K562 (cell line): ENCODE measurements around the gene SEPTIN12. TPM values are rescaled to one million over a fixed set of nuclear protein-coding genes. Genes with fewer than 3 reads are reported as not detected.

ENCODE experiments used
- ATAC-seq: fragments of 200-7000 bp; cut with Tn5 transposase; 3 replicates; pipeline ENCODE4 v1.9.1; 2020; ENCODE audit warnings: moderate library complexity
- BruUV-seq: library from RNA; stranded (reverse); fragments of 400-500 nt; replicated peaks from 2 replicates; lab custom pipeline; 2021; lab: Mats Ljungman, UMichigan
- CTCF ChIA-PET: fragments of 300-600 bp; formaldehyde crosslinking; extraction: SDS; loops from one replicate; lab custom pipeline; 2021; ENCODE audit warnings: low intra/inter-chr PET ratio; lab: Yijun Ruan, JAX
- POLR2A ChIA-PET: fragments of 300-600, 350-650 bp; sonication (Branson Sonifier 250); formaldehyde crosslinking; extraction: SDS; loops from one replicate; lab custom pipeline; 2021; ENCODE audit warnings: antibody characterized with exemption, inconsistent platforms; lab: Yijun Ruan, JAX
- DNase-seq, 4 experiments: peaks; one replicate each; pipeline versions ENCODE4 v3.0.0 to v3.0.0-alpha.2; 2011 to 2018; ENCODE audit warnings: low spot score in 3 of 4, mixed read lengths in 3 of 4; ENCODE audit errors: extremely low read depth in 1 of 4
- FAIRE-seq: peaks from 2 replicates; lab custom pipeline; 2011; peaks lifted over from hg19 to GRCh38; lab: Jason Lieb, UNC
- H2AFZ ChIP-seq: 2 replicates; pipeline ENCODE4 v1.6.0; 2011; ENCODE audit warnings: low read depth, low read length, control low read depth, inconsistent platforms
- H3K27ac ChIP-seq: fragments of 200-600 bp; 3 replicates; pipeline ENCODE4 v1.8.0; 2011; ENCODE audit warnings: low read depth, mild to moderate bottlenecking, control low read depth, inconsistent platforms, low read length, moderate library complexity, mixed read lengths; ENCODE audit errors: extremely low read depth
- H3K27me3 ChIP-seq, 2 experiments: fragments of 300-600 bp in 1 of 2; 2 replicates in 1 of 2; 3 replicates in 1 of 2; pipeline versions ENCODE4 v1.6.0 to v1.8.0; 2011; ENCODE audit warnings: inconsistent platforms in 2 of 2, low read length in 2 of 2, mild to moderate bottlenecking in 1 of 2, mixed read lengths in 1 of 2, moderate library complexity in 1 of 2; ENCODE audit not compliant: control insufficient read depth in 2 of 2, insufficient read depth in 2 of 2
- H3K36me3 ChIP-seq: fragments of 300-600 bp; 3 replicates; pipeline ENCODE4 v1.8.0; 2011; ENCODE audit warnings: mild to moderate bottlenecking, low read length, inconsistent platforms; ENCODE audit not compliant: control insufficient read depth, insufficient read depth
- H3K4me1 ChIP-seq, 2 experiments: fragments of 200-600 bp in 1 of 2; replicated peaks in 1 of 2; 2 replicates in 1 of 2; 3 replicates in 1 of 2; pipeline versions ENCODE4 v1.5.1 to v1.8.0; 2011; ENCODE audit warnings: inconsistent platforms in 2 of 2, low read length in 2 of 2, mild to moderate bottlenecking in 1 of 2, mixed read lengths in 1 of 2, moderate library complexity in 1 of 2; ENCODE audit not compliant: control insufficient read depth in 2 of 2, insufficient read depth in 2 of 2
- H3K4me2 ChIP-seq: 2 replicates; pipeline ENCODE4 v1.6.1; 2011; ENCODE audit warnings: low read length, control low read depth, inconsistent platforms, mixed read lengths; ENCODE audit not compliant: insufficient read depth
- H3K4me3 ChIP-seq: fragments of 200-600 bp; sonication (generic), shearing (Covaris generic); 2 replicates; pipeline ENCODE4 v1.5.1; 2016; ENCODE audit warnings: control low read depth, inconsistent platforms
- H3K79me2 ChIP-seq: fragments of 200-600 bp; 3 replicates; pipeline ENCODE4 v1.8.0; 2011; ENCODE audit warnings: low read length, inconsistent platforms; ENCODE audit not compliant: control insufficient read depth, insufficient read depth
- H3K9ac ChIP-seq, 2 experiments: 2 replicates each; pipeline versions ENCODE4 v1.6.0 to v1.6.1; 2011; ENCODE audit warnings: low read depth in 2 of 2, low read length in 2 of 2, control low read depth in 1 of 2, inconsistent platforms in 1 of 2, mild to moderate bottlenecking in 1 of 2, mixed read lengths in 1 of 2; ENCODE audit not compliant: insufficient read depth in 1 of 2
- H3K9me1 ChIP-seq: one replicate; pipeline ENCODE4 v1.6.0; 2011; ENCODE audit warnings: inconsistent platforms, mild to moderate bottlenecking, low read length, moderate library complexity; ENCODE audit not compliant: control insufficient read depth, insufficient read depth
- H3K9me3 ChIP-seq: replicated peaks from 2 replicates; pipeline ENCODE4 v1.5.1; 2011; ENCODE audit warnings: low read depth, low read length, inconsistent platforms; ENCODE audit not compliant: control insufficient read depth, insufficient read depth
- H4K20me1 ChIP-seq: replicated peaks from 2 replicates; pipeline ENCODE4 v1.6.1; 2011; ENCODE audit warnings: low read length, inconsistent platforms, mixed read lengths; ENCODE audit not compliant: control insufficient read depth, insufficient read depth
- BHLHE40 ChIP-seq: IDR thresholded peaks from 2 replicates; pipeline ENCODE4 v1.6.1; 2011; ENCODE audit warnings: low read length, improper control_type of control experiment
- CBX2 ChIP-seq: fragments of 200-600 bp; sonication (generic); IDR thresholded peaks from one replicate; pipeline ENCODE4 v1.6.1; 2012; ENCODE audit warnings: mild to moderate bottlenecking, low read length, inconsistent platforms; ENCODE audit not compliant: insufficient read depth, poor library complexity, severe bottlenecking
- CHCHD3 ChIP-seq: fragments of 250-450 bp; sonication (Bioruptor Pico); IDR thresholded peaks from 2 replicates; pipeline ENCODE4 v2.1.2; 2022; ENCODE audit warnings: mild to moderate bottlenecking
- HDAC1 ChIP-seq, 2 experiments: fragments of 450-650 bp; IDR thresholded peaks; 2 replicates each; pipeline ENCODE4 v1.6.1; 2016 to 2017; ENCODE audit warnings: inconsistent platforms in 1 of 2, mild to moderate bottlenecking in 1 of 2, moderate library complexity in 1 of 2
- MXI1 ChIP-seq: IDR thresholded peaks from 2 replicates; pipeline ENCODE4 v1.6.1; 2011; ENCODE audit warnings: low read depth, mild to moderate bottlenecking, improper control_type of control experiment, low read length
- POLR2A ChIP-seq: fragments of 450-650 bp; conservative IDR thresholded peaks from 2 replicates; pipeline ENCODE4 v1.6.1; 2016
- RNF2 ChIP-seq: sonication (generic); IDR thresholded peaks from 2 replicates; pipeline ENCODE4 v1.6.1; 2016
- SETDB1 ChIP-seq: IDR thresholded peaks from one replicate; pipeline ENCODE4 v1.6.1; 2012; ENCODE audit warnings: low read length, control low read depth, inconsistent platforms
- SOX6 ChIP-seq: fragments of 450-650 bp; IDR thresholded peaks from 2 replicates; pipeline ENCODE4 v1.6.1; 2014; ENCODE audit warnings: mild to moderate bottlenecking
- ZNF282 ChIP-seq: sonication (generic); formaldehyde crosslinking; IDR thresholded peaks from 2 replicates; pipeline ENCODE4 v1.8.1; 2023; ENCODE audit warnings: missing genetic modification reagents
- ZNF644 ChIP-seq: fragments of 200-800 bp; sonication (Bioruptor generic); IDR thresholded peaks from 2 replicates; pipeline ENCODE4 v1.6.1; 2016; ENCODE audit warnings: low read depth, missing genetic modification characterization, missing compliant biosample characterization
- ZNF830 ChIP-seq: fragments of 250-450 bp; sonication (Bioruptor Pico); IDR thresholded peaks from 2 replicates; pipeline ENCODE4 v1.5.0; 2021; ENCODE audit warnings: mild to moderate bottlenecking
- WGBS: fragments of 100-300 bp; shearing (Covaris generic); methylation state at CpG from one replicate; pipeline ENCODE4 v1.1.6; 2016; ENCODE audit warnings: low coverage, mixed read lengths; ENCODE audit not compliant: insufficient coverage; ENCODE audit errors: missing lambda C conversion rate; 5-methylcytosine and 5-hydroxymethylcytosine counted together
- in situ Hi-C: fragments of 300-500 bp; cut with MboI; formaldehyde crosslinking; loops from 4 replicates; pipeline ENCODE4 v1.15.0; 2018; ENCODE audit warnings: inconsistent platforms, mixed read lengths
- intact Hi-C: fragments of 100-400 bp; cut with micrococcal nuclease; formaldehyde crosslinking; loops from 2 replicates; pipeline ENCODE4 v1.14.2; 2022
- polyA plus RNA-seq, 8 experiments: library from polyadenylated mRNA; depleted of rRNA in 4 of 8; stranded (reverse) in 5 of 8; unstranded in 3 of 8; fragments of >200 nt; fragmentation: Nextera tagmentation in 2 of 8; fragmentation: Illumina TruSeq in 1 of 8; extraction: Ambion mirVana in 2 of 8; extraction: Trizol in 1 of 8; gene quantifications; 2 replicates each; pipeline versions ENCODE4 v1.2.1 to v1.2.3, GENCODE V29; 2011 to 2014; ENCODE audit warnings: inconsistent platforms in 1 of 8, missing spikeins in 1 of 8
- total RNA-seq, 7 experiments: library from RNA; depleted of rRNA in 6 of 7; stranded (reverse); fragments of >200 nt in 6 of 7; fragmentation: Illumina TruSeq in 2 of 7; extraction: Trizol in 2 of 7; gene quantifications; 2 replicates each; pipeline versions ENCODE4 v1.2.1 to v1.2.3, GENCODE V29; 2011 to 2021; ENCODE audit warnings: low replicate concordance in 1 of 7
- TF ChIP-seq, protein P1 (sequence below): fragments of 450-650 bp; formaldehyde crosslinking; IDR thresholded peaks from 2 replicates; pipeline ENCODE4 v1.4.0; 2020; ENCODE audit warnings: mild to moderate bottlenecking, mixed read lengths
- TF ChIP-seq, protein P2 (sequence below), 2 experiments: fragments of 450-650 bp; conservative IDR thresholded peaks; 2 replicates each; pipeline ENCODE4 v1.6.1; 2017; ENCODE audit warnings: mild to moderate bottlenecking in 2 of 2, moderate library complexity in 2 of 2
- TF ChIP-seq, protein P3 (sequence below): fragments of 450-650 bp; IDR thresholded peaks from 2 replicates; pipeline ENCODE4 v1.6.1; 2017; ENCODE audit warnings: antibody characterized with exemption, mild to moderate bottlenecking

SEPTIN12 gene
- total and polyA plus RNA-seq, 9 of the 15 experiments (the other 6 are each of a cell fraction or from before 2014, with no cell fraction given) = not detected

DNA sequence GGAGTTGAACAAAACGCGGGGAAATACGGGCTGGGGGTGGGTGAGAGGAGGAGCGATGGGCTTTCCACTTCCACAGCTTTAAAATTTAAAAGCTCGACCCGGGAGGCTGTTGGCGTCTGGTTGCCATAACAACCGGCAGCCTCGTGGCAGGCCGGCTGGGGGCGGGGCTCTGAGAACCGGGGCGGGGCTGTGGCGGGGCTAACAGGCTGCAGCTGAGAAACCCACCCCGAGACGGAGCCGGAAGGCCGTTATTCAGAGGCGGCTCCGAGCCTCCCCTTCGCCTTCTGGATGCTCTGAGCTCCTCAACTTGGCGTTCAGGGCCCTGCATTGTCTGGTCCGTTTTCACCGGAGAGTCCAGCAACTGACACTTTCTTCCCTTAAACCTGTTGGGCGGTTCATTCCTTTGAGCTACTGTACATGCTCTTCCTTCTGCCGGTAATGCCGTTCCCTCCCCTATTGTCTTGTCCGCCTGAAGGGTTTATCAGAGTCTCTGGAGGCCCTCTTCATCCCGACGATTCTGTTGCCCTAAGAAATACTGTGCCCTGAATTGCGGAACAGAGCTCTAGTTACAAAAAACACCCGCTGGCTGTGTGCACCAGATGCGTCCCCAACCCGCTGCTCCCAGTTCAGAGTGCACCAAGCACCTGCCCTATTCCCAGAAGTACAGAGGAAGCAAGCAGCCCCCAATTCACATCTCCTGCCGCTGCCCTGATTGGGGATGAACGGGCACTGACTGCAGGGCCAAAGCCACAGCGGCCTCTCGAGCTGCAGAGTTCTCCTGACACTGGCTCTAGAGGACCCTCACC lies 53.2 kb downstream of the SEPTIN12 start:
- no TSS peak for BruUV-seq
- intact Hi-C loops = loop anchor here (5.0 kb wide), 1 partner anchor 112 kb away; the partner anchor contains the start of genes GLYR1 and UBN1
- TF ChIP-seq SETDB1 (no peak), ZNF282 (CRISPR knock-in tag) (no peak), ZNF644 (tag) (no peak), ZNF830 (CRISPR knock-in tag) (no peak), POLR2A (peak; percentile 59), MXI1 (peak; percentile 97), SOX6 (no peak), RNF2 (no peak), CHCHD3 (CRISPR knock-in tag) (no peak), CBX2 (no peak), HDAC1 (IDR thresholded peaks at IDR 0.05) (peak in 1 of 2 experiments; percentile 98; a peak in 2 of 4 replicates), BHLHE40 (no peak)
- TF ChIP-seq, protein P1, sequence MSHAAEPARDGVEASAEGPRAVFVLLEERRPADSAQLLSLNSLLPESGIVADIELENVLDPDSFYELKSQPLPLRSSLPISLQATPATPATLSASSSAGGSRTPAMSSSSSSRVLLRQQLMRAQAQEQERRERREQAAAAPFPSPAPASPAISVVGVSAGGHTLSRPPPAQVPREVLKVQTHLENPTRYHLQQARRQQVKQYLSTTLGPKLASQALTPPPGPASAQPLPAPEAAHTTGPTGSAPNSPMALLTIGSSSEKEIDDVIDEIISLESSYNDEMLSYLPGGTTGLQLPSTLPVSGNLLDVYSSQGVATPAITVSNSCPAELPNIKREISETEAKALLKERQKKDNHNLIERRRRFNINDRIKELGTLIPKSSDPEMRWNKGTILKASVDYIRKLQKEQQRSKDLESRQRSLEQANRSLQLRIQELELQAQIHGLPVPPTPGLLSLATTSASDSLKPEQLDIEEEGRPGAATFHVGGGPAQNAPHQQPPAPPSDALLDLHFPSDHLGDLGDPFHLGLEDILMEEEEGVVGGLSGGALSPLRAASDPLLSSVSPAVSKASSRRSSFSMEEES (CRISPR knock-in tag) = no peak
- TF ChIP-seq, protein P2, sequence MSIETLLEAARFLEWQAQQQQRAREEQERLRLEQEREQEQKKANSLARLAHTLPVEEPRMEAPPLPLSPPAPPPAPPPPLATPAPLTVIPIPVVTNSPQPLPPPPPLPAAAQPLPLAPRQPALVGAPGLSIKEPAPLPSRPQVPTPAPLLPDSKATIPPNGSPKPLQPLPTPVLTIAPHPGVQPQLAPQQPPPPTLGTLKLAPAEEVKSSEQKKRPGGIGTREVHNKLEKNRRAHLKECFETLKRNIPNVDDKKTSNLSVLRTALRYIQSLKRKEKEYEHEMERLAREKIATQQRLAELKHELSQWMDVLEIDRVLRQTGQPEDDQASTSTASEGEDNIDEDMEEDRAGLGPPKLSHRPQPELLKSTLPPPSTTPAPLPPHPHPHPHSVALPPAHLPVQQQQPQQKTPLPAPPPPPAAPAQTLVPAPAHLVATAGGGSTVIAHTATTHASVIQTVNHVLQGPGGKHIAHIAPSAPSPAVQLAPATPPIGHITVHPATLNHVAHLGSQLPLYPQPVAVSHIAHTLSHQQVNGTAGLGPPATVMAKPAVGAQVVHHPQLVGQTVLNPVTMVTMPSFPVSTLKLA (conservative IDR thresholded peaks at IDR 0.05) = peak; percentile 99 to 100
- TF ChIP-seq, protein P3, sequence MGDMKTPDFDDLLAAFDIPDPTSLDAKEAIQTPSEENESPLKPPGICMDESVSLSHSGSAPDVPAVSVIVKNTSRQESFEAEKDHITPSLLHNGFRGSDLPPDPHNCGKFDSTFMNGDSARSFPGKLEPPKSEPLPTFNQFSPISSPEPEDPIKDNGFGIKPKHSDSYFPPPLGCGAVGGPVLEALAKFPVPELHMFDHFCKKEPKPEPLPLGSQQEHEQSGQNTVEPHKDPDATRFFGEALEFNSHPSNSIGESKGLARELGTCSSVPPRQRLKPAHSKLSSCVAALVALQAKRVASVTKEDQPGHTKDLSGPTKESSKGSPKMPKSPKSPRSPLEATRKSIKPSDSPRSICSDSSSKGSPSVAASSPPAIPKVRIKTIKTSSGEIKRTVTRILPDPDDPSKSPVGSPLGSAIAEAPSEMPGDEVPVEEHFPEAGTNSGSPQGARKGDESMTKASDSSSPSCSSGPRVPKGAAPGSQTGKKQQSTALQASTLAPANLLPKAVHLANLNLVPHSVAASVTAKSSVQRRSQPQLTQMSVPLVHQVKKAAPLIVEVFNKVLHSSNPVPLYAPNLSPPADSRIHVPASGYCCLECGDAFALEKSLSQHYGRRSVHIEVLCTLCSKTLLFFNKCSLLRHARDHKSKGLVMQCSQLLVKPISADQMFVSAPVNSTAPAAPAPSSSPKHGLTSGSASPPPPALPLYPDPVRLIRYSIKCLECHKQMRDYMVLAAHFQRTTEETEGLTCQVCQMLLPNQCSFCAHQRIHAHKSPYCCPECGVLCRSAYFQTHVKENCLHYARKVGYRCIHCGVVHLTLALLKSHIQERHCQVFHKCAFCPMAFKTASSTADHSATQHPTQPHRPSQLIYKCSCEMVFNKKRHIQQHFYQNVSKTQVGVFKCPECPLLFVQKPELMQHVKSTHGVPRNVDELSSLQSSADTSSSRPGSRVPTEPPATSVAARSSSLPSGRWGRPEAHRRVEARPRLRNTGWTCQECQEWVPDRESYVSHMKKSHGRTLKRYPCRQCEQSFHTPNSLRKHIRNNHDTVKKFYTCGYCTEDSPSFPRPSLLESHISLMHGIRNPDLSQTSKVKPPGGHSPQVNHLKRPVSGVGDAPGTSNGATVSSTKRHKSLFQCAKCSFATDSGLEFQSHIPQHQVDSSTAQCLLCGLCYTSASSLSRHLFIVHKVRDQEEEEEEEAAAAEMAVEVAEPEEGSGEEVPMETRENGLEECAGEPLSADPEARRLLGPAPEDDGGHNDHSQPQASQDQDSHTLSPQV = no peak

More for the DNA sequence above, 53.2 kb downstream of the SEPTIN12 start:
- FAIRE-seq (peak; percentile 63), ATAC-seq (peak; percentile 81), DNase-seq (peak; percentile 88 to 94 (median 93))
- CTCF ChIA-PET = no interaction called here
- WGBS = 10% methylated on average over 28 of the region's 38 CpGs
- Histone ChIP-seq H4K20me1 (no peaks in the 10 kb centered on the region), H3K27me3 (no peaks in the 10 kb centered on the region), H3K36me3 (peaks cover 14% of the 10 kb centered on the region; the same call in 2 of the 3 replicates), H3K27ac (peak overlapping the region; percentile 61), H3K9ac (peak overlapping the region; percentile 83 to 93), H3K4me1 (peaks cover 0 to 22% of the 10 kb centered on the region in 2 experiments; a peak in 3 of 5 replicates), H3K4me3 (peak overlapping the region; percentile 98), H3K9me1 (no peaks in the 10 kb centered on the region), H3K9me3 (no peaks in the 10 kb centered on the region), H3K79me2 (peaks cover 28% of the 10 kb centered on the region), H3K4me2 (peak overlapping the region; percentile 95), H2AFZ (peak overlapping the region; percentile 88)
- in situ Hi-C loops = no loop called here
- POLR2A ChIA-PET = interaction anchor here (0.8 to 1.9 kb wide), 9 partner anchors 10 to 201 kb away, joined by 3 to 9 read pairs (median 3); partner anchors contain the start of gene SEPTIN12
